GM10248 (cell line): ENCODE measurements around the gene MRPS6.

ENCODE experiments used
- CTCF ChIA-PET: fragments of 300-600 bp; sonication (Branson Sonifier 250); formaldehyde crosslinking; extraction: SDS; loops from one replicate; lab custom pipeline; 2021; ENCODE audit warnings: antibody characterized with exemption; lab: Yijun Ruan, JAX
- POLR2A ChIA-PET: fragments of 350-650 bp; sonication (Branson Sonifier 250); formaldehyde crosslinking; extraction: SDS; loops from one replicate; lab custom pipeline; 2020; ENCODE audit warnings: antibody characterized with exemption; lab: Yijun Ruan, JAX
- DNase-seq: peaks from one replicate; pipeline ENCODE4 v3.0.0; 2012; ENCODE audit errors: extremely low spot score
- TF ChIP-seq, protein P1 (sequence below): IDR thresholded peaks from 2 replicates; pipeline ENCODE4 v1.5.1; 2012; ENCODE audit warnings: mild to moderate bottlenecking, low read depth; ENCODE audit errors: extremely low read depth, missing control alignments, control extremely low read depth

Gene MRPS6

DNA sequence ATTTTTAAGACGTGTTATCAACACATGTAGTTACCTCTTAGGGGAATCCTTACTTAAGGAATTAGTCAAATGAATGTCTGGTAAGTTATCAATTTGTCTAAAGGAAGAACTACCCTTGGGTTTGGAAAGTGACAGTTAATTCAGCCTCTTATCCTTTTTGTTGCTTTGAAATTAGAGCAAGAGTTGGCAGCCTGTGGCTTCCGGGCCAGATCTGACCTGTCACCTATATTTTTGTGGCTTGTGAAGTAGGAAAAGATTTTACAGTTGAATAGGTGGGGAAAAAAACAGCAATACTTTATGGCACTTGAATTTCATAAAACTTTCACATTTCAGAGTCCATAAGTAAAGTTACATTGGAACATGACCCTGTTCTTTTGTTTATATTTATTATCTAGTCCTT is 5.5 kb downstream of the MRPS6 start:
- ChIA-PET POLR2A (interaction anchor here (0.6 kb wide), 1 partner anchor 135 kb away, joined by 5 read pairs; no protein-coding TSS in a partner anchor), CTCF (interaction anchor here (1.0 to 4.2 kb wide), 6 partner anchors 8 to 155 kb away, joined by 3 to 16 read pairs (median 5); no protein-coding TSS in a partner anchor)
- TF ChIP-seq, protein P1, sequence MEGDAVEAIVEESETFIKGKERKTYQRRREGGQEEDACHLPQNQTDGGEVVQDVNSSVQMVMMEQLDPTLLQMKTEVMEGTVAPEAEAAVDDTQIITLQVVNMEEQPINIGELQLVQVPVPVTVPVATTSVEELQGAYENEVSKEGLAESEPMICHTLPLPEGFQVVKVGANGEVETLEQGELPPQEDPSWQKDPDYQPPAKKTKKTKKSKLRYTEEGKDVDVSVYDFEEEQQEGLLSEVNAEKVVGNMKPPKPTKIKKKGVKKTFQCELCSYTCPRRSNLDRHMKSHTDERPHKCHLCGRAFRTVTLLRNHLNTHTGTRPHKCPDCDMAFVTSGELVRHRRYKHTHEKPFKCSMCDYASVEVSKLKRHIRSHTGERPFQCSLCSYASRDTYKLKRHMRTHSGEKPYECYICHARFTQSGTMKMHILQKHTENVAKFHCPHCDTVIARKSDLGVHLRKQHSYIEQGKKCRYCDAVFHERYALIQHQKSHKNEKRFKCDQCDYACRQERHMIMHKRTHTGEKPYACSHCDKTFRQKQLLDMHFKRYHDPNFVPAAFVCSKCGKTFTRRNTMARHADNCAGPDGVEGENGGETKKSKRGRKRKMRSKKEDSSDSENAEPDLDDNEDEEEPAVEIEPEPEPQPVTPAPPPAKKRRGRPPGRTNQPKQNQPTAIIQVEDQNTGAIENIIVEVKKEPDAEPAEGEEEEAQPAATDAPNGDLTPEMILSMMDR: no peak
- DNase-seq: no peak

DNA sequence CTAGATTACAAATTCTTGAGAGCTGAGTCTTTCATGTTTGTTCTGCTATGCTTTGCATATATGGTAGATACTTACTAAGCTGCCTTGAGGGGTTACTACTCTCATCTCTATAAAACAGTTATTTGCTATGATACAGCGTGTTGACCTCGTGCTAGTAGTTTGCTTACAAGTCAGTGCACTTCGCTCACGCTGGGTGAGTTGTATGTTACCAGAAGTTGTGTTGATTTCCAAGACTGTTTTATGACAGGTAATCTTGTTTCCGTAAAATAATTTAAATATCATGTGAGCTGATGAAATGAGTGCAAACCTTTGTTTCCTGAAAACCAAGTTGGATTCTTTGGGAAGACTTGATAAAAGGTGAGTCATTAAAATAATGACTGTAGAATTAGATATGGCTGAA is 7.3 kb downstream of the MRPS6 start:
- CTCF ChIA-PET: interaction anchor here (1.2 to 4.2 kb wide), 4 partner anchors 12 to 267 kb away, joined by 3 to 16 read pairs (median 4); no protein-coding TSS in a partner anchor

DNA sequence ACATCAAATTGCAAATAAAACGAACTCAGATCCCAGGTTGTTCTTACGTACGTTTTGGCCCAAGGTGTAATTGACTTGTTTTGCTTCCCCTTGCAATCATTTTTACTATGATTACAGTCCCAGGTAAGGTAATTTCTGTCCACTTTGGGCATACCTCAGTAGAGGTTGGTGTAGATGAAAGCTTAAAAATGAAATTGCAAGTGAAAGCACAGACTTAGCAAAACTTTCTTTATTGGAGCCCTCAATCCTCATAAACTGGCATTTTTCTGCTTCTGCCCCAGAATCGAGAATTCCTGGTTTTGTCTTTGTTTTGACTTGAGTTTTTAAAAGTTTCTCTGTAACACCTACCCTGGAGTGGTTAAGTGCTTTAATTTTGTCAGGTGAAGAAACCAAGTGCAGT is 9.4 kb downstream of the MRPS6 start:
- TF ChIP-seq, protein P1: no peak
- DNase-seq: no peak
- POLR2A ChIA-PET: interaction anchor here (1.2 kb wide), 1 partner anchor 8 kb away, joined by 3 read pairs; no protein-coding TSS in a partner anchor
- CTCF ChIA-PET: interaction anchor here (1.2 kb wide), 1 partner anchor 265 kb away, joined by 3 read pairs; no protein-coding TSS in a partner anchor

More for the DNA sequence above, 7.3 kb downstream of the MRPS6 start:
- TF ChIP-seq, protein P1: no peak
- no peak for DNase-seq
- POLR2A ChIA-PET: no interaction called here

DNA sequence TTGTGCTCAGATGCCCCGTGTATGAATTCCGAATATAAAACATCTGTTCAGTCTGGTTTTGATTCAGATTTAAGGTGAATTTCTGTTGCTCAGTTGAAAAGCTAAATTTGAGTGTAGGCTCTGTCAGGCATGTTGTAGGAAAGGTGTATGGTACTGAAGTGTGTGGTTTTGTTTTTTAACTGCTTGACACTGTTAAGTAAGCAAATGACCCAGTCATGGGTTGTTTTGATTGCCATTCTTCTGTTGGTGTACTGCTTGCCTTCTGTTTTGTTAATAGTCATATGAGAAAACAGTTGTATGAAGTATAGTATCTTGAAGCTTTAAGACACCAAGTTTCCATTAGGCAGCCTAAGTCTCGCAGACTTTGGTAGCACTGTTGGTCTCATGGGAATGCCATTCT is 10.0 kb downstream of the MRPS6 start:
- CTCF ChIA-PET: interaction anchor here (0.8 to 1.2 kb wide), 3 partner anchors 10 to 265 kb away, joined by 3 read pairs; no protein-coding TSS in a partner anchor
- no peak for DNase-seq
- TF ChIP-seq, protein P1: no peak
- POLR2A ChIA-PET: interaction anchor here (1.2 kb wide), 1 partner anchor 9 kb away, joined by 3 read pairs; no protein-coding TSS in a partner anchor

DNA sequence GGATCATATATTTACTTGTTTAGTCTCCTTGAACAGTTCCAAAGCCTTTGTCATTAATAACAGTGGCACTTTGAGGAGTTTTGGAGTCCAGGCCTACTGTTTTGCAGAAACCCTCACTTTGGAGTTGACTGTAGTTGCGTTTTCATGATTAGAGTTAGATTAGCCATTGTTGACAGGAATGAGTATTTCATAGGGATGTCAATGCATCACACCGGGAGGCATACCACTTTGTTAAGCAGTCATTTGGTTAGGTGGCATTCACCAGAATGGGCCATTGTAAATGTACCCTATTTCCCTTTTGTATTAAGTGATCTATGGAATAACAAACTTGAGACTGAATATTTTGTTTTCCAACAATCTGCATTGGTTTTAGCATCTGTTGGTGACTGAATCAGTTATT is 11.8 kb downstream of the MRPS6 start:
- POLR2A ChIA-PET: no interaction called here

DNA sequence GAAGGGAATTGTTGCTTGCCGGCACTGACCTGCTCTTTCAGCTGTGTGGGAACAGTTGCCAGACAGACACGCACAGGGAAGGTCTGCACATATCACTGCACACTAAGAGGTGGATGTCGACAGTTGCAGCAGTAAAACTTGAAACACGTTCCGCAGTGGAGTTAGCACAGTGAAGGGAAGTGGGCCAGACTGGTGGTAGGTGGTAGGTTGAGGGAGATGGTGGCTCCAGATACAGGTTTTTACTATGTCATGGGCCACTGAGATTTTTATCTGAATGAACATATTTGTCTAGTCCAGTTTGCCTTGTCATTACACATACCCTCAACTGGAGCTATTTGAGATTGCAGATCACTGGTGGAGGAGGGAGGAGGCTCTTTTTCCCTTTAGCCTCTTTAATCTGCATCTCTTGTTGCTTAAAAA is 13.5 kb downstream of the MRPS6 start:
- TF ChIP-seq, protein P1: no peak
- ChIA-PET POLR2A (no interaction called here), CTCF (interaction anchor here (0.7 to 1.4 kb wide), 5 partner anchors 9 to 16 kb away, joined by 3 read pairs; no protein-coding TSS in a partner anchor)
- no peak for DNase-seq

More for the DNA sequence above, 11.8 kb downstream of the MRPS6 start:
- TF ChIP-seq, protein P1: no peak
- CTCF ChIA-PET: interaction anchor here (1.5 kb wide), 1 partner anchor 161 kb away, joined by 3 read pairs; no protein-coding TSS in a partner anchor
- no peak for DNase-seq
